ENCODE data around the gene PBOV1. TPM values are rescaled to one million over a fixed set of nuclear protein-coding genes. Genes with fewer than 3 reads are reported as not detected.

Gene PBOV1
- not detected in 2 replicates for total RNA-seq

DNA sequence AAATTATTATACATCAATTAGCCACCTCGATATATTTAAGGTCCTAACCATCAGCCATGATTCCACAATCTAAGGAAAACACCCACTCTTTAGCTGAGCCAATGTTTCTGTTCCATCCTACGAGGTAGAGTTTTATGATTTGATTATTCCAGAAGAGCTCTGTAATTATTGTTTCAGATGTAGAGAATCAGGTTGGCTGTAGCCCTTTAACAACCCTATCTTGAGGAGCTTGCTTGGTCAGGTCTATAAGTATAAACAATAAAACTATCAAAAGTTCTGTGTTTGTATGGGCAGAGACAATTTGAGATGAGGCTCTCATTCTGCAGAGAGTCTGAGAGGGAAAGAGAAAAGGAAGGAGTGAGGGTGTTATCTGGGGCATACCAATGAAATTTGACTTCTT lies at the start of gene PBOV1:
PBOV1 (minus strand) TSS at position 43 of the 400 bp plus-strand sequence. CDS start 96 bp downstream, outside the sequence.

Other genes starting within 250 kb of the PBOV1 start
- gene PERP, start 111.1 kb downstream of the PBOV1 start, total RNA-seq = 9.1 and 11.4 TPM in 2 replicates
- 2.3 and 3.5 TPM in 2 replicates for gene ARFGEF3, start 56.6 kb downstream of the PBOV1 start, total RNA-seq
- gene SMIM28, start 159.4 kb upstream of the PBOV1 start, total RNA-seq = not detected in 2 replicates
- gene HEBP2, start 185.7 kb upstream of the PBOV1 start, total RNA-seq = 17.2 and 47.7 TPM in 2 replicates

All from epithelial cell of umbilical artery (primary cell).